Right cardiac atrium (tissue), 5 donors: ENCODE results near the gene CD180. TPM values are rescaled to one million over a fixed set of nuclear protein-coding genes. Genes with fewer than 3 reads are reported as not detected.

Experiments
- ATAC-seq, 2 donors: fragments of 200-7000 bp; cut with Tn5 transposase; one replicate each; pipeline versions ENCODE4 v1.8.0 to v1.9.1; 2020; ENCODE audit warnings: moderate library complexity in 2 of 2, mild to moderate bottlenecking in 1 of 2
- DNase-seq, 3 donors: peaks; one replicate each; pipeline ENCODE4 v3.0.0-alpha.2; 2020
- H3K27ac ChIP-seq: one replicate; pipeline ENCODE4 v1.5.1; 2013; ENCODE audit warnings: mild to moderate bottlenecking, low read length, control low read depth, moderate library complexity
- H3K27me3 ChIP-seq: one replicate; pipeline ENCODE4 v1.6.1; 2013; ENCODE audit not compliant: control insufficient read depth, insufficient read depth
- H3K4me1 ChIP-seq: one replicate; pipeline ENCODE4 v1.6.1; 2013; ENCODE audit warnings: low read length; ENCODE audit not compliant: control insufficient read depth, insufficient read depth
- H3K4me3 ChIP-seq: one replicate; pipeline ENCODE4 v1.5.1; 2013; ENCODE audit warnings: low read length, control low read depth
- H3K9me3 ChIP-seq: one replicate; pipeline ENCODE4 v1.6.1; 2013; ENCODE audit warnings: low read length; ENCODE audit not compliant: control insufficient read depth
- WGBS: extraction: QIAGEN DNeasy Blood & Tissue Kit; methylation state at CpG from one replicate; pipeline ENCODE4 v1.1.7; 2013; 5-methylcytosine and 5-hydroxymethylcytosine counted together
- intact Hi-C, 4 donors: fragments of 100-400 bp; cut with DNase I; formaldehyde crosslinking; loops; one replicate each; pipeline versions ENCODE4 v1.11.0 to v1.14.0; 2022 to 2023
- polyA plus RNA-seq: library from polyadenylated mRNA; stranded (reverse); fragments of 200-250 nt; gene quantifications from one replicate; pipeline ENCODE4 v1.2.3, GENCODE V29; 2013
- total RNA-seq, 4 donors: library from RNA; stranded (reverse); fragmentation: NEBNext Ultra II Directional; extraction: Animal tissue kit (Norgen Biotek cat#: 25700); gene quantifications; one replicate each; pipeline ENCODE4 v1.2.1, GENCODE V29; 2021
- donor health status: healthy with polysubstance abuse.
- donor health status: DM: no; HTN: yes; CAD: no.
- donor health status: DM: no; HTN: no; CAD: no.
- donor health status: DM: no; HTN: yes; CAD: no; lungs with severe emphysema.
- donor health status: DM: yes; HTN: yes; CAD: no.

CD180 gene
- total and polyA plus RNA-seq, 5 donors: 0.11 to 1.4 (median 0.50) TPM

DNA sequence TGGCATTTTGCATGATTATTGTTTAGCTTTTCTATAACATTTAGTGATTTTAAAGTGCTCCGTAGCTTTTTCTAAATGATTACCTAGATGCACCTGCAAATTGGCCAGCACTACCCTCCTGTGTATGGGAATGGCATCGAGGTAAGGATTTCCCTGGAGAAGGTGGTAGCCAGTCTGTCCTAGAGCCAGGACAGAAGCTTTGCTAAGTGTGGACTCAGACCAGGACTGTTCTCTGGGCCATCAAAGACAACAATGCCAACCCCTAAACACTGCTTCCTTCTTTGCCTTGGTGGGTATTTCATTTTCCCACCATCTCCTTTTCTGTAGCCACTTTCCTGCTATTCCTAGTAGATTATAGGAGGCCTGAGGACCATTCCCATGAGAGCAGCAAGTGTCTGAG is 53.0 kb downstream of the CD180 start:
- no peaks in the 10 kb centered on the region for H3K4me1 ChIP-seq
- H3K9me3 ChIP-seq: no peaks in the 10 kb centered on the region
- 95% methylated on average over 2 of the region's 2 CpGs for WGBS
- intact Hi-C loops: no loop called here
- H3K27me3 ChIP-seq: no peaks in the 10 kb centered on the region
- no peak overlapping the region for H3K27ac ChIP-seq
- ATAC-seq (no peak), DNase-seq (no peak)
- H3K4me3 ChIP-seq: no peak overlapping the region

- Histone ChIP-seq H3K4me1 (no peaks in the 10 kb centered on the region), H3K4me3 (no peak overlapping the region), H3K27ac (no peak overlapping the region), H3K9me3 (no peaks in the 10 kb centered on the region), H3K27me3 (no peaks in the 10 kb centered on the region)
- intact Hi-C loops: no loop called here
- DNase-seq (peak in 1 of 3 donors; percentile 29), ATAC-seq (peak in 1 of 2 donors; percentile 16)
- WGBS: 80% methylated on average over 8 of the region's 8 CpGs
Measured at GRCh38 chr5:67142816-67143215, 53.8 kb downstream of the CD180 start.

GRCh38 chr5:67141644-67142043 is 55.0 kb downstream of the CD180 start:
- intact Hi-C loops: no loop called here
- ATAC-seq (no peak), DNase-seq (no peak)
- Histone ChIP-seq H3K4me1 (no peaks in the 10 kb centered on the region), H3K4me3 (no peak overlapping the region), H3K9me3 (no peaks in the 10 kb centered on the region), H3K27me3 (no peaks in the 10 kb centered on the region), H3K27ac (no peak overlapping the region)

DNA sequence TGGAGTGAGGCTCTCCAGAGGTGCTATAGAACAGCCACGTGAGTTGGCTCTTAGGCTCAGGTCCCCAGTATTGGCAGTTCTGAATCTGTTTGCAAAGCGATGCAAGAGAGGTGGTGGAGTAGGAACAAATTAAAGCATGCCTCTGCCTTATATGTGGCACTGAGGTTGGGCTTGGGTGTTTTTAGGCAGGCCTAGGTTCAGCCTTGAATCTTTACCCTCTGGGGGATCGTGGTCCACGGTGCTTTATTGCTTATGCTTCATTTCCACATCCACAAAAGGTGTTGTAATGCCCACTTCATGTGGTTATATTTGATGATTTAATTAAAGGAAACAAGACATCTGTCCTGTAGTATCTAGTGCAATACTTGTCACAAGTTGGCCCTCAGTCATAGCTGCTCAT is 56.2 kb downstream of the CD180 start:
- no peak for ATAC-seq
- 92% methylated on average over 4 of the region's 4 CpGs for WGBS
- Histone ChIP-seq H3K9me3 (no peaks in the 10 kb centered on the region), H3K27ac (no peak overlapping the region), H3K4me3 (no peak overlapping the region), H3K4me1 (no peaks in the 10 kb centered on the region), H3K27me3 (no peaks in the 10 kb centered on the region)
- intact Hi-C loops: no loop called here
- no peak for DNase-seq

DNA sequence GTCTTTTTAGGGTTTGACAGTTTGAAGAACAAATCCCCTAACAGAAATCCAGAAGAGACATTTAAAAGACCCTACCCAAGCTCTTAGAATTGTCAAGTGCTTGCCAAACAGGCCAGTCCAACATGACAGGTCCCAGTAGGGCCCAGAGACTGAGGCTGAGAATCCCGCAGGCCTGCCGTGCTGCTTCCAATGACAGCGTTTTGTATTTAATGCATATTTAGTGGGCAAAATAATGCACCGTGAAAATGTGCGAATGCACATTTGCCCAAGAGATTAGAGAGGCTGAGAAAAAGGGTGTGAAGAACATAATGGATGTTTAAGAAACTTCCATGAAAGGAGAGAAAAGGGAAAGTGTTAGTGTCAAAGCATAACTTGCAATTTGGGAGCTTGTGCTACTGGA is 57.6 kb downstream of the CD180 start:
- WGBS: 89% methylated on average over 5 of the region's 5 CpGs
- ATAC-seq: no peak
- no peak overlapping the region for H3K27ac ChIP-seq
- no peaks in the 10 kb centered on the region for H3K27me3 ChIP-seq
- DNase-seq: no peak
- no peaks in the 10 kb centered on the region for H3K4me1 ChIP-seq
- no peak overlapping the region for H3K4me3 ChIP-seq
- H3K9me3 ChIP-seq: no peaks in the 10 kb centered on the region
- intact Hi-C loops: no loop called here

DNA sequence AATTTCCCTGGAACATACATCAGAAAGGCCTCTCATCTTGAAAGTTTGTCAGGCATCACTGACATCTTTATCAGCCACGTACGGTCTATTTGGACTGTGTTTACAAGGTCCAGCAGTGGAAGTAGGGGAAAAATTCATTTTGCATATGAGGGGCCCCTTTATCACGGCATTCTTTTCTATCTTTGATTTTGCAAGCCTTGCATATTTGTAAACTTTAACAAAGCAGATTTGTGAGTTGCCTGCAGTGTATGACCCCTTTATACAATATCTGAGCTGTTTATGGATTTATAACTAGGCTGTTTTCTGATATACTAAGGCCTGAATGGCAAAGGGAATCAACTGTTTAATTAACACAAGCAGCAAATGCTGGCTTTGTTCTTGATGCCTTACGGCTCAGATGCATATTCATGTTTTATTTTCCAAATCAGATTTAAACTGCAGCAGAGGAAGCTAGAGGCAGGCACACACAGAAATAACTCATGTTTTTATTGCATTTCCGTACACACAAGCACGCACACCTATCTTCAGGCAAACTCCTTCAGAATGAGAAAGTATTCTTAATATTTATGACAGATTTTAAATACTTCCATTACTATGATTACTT is 61.1 kb downstream of the CD180 start:
- intact Hi-C loops: no loop called here

DNA sequence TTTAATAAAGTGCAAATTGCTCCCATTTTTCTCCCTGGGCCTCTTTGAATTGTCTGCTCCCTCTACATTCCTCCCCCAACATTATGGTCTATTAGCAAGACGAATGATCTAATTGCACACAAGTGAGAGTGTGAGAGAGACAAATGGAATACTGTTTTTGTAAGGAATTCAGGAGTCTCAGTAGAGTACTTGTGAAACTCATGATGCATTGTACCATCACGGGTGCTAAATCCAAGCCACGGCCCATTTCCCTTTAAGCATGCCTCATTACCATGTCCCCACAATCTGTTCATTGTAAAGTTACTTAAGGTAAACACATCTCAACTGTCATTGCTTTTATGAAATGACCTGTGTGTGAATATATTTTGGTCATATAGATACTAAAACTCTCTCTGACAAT is 62.8 kb downstream of the CD180 start:
- no peak for ATAC-seq
- Histone ChIP-seq H3K27ac (no peak overlapping the region), H3K4me1 (no peaks in the 10 kb centered on the region), H3K9me3 (no peaks in the 10 kb centered on the region), H3K27me3 (no peaks in the 10 kb centered on the region), H3K4me3 (no peak overlapping the region)
- no peak for DNase-seq
- WGBS: 94% methylated on average over 3 of the region's 3 CpGs
- intact Hi-C loops: no loop called here

More for the DNA sequence above, 61.1 kb downstream of the CD180 start:
- H3K27ac ChIP-seq: no peak overlapping the region
- DNase-seq: no peak
- WGBS: 78% methylated on average over 6 of the region's 6 CpGs
- no peaks in the 10 kb centered on the region for H3K4me1 ChIP-seq
- no peak for ATAC-seq
- no peaks in the 10 kb centered on the region for H3K9me3 ChIP-seq
- H3K4me3 ChIP-seq: no peak overlapping the region
- no peaks in the 10 kb centered on the region for H3K27me3 ChIP-seq

DNA sequence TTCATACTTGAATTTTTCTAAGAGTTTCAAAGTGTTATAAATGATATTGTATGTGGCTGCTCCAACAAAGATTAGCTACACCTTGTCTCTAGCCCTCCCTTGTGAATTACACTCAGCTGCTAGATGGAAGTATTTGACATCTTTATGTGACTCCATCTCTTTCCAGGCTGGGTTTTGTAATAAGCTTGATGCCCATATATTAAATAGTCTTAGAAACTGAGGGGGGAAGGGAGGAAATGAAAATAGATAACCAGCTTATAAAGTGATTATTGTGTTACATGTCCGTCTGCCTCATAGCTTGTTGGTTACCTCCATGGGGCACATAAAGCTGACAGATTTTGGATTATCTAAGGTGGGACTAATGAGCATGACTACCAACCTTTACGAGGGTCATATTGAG is 63.4 kb downstream of the CD180 start:
- no peaks in the 10 kb centered on the region for H3K4me1 ChIP-seq
- H3K4me3 ChIP-seq: no peak overlapping the region
- ATAC-seq (no peak), DNase-seq (no peak)
- H3K27me3 ChIP-seq: no peaks in the 10 kb centered on the region
- no peak overlapping the region for H3K27ac ChIP-seq
- 48% methylated on average over 2 of the region's 2 CpGs for WGBS
- no peaks in the 10 kb centered on the region for H3K9me3 ChIP-seq
- intact Hi-C loops: no loop called here

GRCh38 chr5:67129768-67130167 is 66.8 kb downstream of the CD180 start:
- intact Hi-C loops: no loop called here
- no peak overlapping the region for H3K27ac ChIP-seq
- no peaks in the 10 kb centered on the region for H3K9me3 ChIP-seq
- H3K4me1 ChIP-seq: no peaks in the 10 kb centered on the region
- H3K4me3 ChIP-seq: no peak overlapping the region
- DNase-seq (no peak), ATAC-seq (no peak)
- WGBS: 88% methylated on average over 2 of the region's 2 CpGs
- H3K27me3 ChIP-seq: no peaks in the 10 kb centered on the region
